NCI-H1694 (cell line): ENCODE results near the gene CNTN5.

Source experiments
- DNase-seq: peaks from one replicate; lab custom pipeline; 2025; lab: John Stamatoyannopoulos, UW

The CNTN5 gene

DNA sequence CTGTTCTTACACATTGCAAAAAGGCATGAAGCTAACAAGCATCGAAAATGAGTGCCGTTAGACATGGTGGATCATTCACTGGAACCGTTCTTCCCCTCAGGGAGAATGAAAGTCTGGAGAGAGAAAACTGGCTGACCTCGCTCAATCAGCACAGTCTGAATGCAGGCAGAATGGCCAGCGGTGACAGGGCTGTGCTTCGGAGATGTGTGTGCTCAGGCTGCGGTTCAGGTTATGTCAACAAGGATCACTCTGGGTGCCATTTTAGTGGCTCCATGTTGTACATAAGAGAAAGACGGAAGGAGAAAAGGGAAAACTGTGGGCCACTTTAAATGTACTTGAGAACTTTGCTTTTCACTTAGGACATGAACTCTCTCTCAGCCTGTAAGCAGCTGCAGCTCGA, 916.6 kb downstream of the CNTN5 start:
- DNase-seq = no peak

DNA sequence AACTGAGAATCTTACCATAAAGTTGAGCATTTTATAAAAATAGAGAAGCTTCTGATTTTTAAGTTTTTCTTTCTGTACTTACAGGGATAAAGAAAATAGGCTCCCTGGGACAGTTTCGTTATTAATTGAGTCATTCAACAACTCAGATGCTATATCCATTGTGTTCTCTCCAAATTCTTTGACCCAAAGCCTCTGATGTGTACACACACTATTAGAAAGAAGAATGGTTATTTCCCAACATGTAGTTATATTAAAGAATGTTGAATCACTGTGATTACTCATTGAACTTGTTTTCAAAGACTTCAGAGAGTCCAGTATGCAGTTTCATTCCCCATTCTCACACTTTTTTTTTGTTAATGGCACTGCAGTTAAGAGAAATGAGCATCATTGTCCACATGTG, 932.1 kb downstream of the CNTN5 start:
- DNase-seq = no peak

DNA sequence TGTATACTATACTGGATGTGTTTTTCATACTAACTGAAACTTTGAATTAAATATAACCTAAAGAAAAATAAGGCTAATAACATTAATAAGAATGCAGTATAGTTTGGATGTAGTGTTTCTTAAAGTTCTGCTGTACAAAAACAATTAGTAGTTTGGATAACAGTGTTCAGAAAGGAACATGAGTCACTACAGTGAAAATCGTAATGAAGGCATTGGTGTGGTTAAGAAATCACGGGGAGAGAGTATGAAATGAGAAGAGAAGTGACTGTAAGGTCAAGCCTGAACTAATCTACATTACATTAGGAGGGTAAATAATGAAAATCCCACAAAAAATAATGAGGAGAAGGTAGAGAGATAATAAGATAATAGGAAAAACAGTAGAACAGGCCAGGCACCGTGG, 939.8 kb downstream of the CNTN5 start:
- DNase-seq = no peak

DNA sequence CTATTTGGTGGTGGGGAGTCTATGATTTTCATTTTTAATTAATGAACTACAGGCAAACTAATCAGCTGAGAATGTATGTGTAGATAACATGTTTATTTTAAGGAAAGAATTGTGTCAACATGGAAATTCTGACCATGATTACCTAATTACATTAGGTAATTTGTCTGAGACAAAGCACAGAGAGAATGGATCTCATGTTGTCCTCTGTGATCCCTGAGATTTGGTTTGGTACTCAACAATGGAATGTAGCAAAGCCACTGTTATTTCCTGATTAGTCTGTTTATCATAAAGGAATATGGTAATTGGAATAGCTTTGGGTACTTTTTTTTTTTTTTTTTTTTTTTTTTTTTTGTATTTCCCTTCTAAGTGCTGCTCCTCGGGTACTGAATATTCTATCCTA, 947.6 kb downstream of the CNTN5 start:
- DNase-seq = no peak

DNA sequence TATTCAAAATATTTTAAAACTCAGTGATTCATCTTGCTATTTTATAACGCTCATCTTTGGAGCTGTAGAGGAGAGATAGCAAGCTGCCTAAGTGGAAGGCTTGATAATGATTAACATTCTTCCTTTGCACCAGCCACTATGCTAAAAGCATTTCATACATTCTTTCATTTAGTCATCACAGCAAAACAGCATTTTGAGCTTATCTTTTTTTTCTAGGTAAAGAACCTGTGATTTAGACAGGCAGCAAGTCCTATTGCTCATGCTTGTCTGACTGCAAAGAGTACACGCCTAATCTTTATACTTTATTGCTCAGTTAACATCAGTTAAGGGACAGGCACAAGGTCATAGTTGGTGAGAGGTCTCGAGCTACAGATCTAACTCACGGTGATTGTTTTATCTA, 953.2 kb downstream of the CNTN5 start:
- DNase-seq = no peak

DNA sequence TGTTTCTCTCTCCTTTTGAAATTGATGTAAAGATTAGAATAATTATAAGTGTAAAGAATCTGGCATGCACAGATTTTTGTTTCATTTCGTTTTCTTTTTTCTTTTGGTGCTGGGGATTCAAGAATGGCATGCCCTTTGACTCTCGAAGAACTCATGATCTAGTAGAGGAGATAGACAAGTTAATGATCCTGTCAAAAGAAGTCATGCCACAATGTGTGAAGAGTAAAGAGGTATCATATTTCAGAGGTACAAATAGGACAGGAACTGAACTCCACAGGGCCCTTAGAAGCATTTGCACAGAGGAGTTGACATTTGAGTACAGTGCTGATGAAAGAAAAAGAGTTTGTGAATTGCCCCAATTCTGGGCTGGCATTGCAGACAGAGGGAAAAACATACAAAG, 958.3 kb downstream of the CNTN5 start:
- DNase-seq = no peak

DNA sequence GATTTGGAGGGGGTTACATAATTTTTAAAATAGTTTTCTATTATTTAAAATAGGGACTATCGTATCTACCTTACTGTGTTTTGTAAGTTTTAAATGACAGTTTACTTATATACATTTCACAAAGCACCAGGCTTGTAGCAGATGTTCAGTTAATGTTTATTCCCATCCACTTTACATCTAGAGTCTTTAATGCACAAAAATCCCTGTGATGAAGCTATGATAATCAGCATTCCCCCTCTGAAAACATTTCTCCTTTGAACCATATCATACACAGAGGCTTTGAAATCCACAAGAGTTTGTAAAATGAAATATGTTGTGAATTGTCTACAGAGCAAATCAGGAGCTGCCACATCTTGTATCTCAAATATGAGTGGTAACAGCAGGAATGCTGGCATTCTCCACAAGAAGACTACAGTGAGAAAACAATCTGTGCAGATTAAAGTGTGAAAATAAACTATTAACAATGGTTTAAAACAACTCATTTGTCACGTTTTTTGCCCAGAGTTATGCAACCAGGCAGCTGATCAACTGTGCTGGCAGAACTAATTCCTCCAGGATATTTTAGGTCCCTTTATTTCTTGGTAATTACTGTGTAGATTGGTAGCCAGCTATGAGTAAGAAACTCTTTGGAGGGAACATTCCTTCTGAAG, 967.2 kb downstream of the CNTN5 start:
- DNase-seq = no peak

DNA sequence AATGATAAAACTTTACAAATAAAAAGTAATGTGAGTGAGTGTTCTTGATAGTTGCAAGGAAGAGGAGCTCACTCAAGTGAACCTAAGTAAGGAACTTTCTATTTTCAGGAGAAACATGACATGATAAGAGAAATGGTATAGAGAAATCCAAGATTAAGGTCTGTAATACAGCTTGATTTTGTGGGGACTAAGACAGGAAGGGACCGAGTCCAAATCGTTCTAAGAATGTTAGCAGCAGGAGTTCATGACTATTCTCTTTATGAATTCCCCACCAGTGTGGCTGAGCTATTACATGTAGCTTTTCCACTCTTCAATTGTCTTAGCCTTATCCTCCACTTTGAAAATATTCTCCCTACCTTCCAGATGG, 967.7 kb downstream of the CNTN5 start:
- DNase-seq = no peak

DNA sequence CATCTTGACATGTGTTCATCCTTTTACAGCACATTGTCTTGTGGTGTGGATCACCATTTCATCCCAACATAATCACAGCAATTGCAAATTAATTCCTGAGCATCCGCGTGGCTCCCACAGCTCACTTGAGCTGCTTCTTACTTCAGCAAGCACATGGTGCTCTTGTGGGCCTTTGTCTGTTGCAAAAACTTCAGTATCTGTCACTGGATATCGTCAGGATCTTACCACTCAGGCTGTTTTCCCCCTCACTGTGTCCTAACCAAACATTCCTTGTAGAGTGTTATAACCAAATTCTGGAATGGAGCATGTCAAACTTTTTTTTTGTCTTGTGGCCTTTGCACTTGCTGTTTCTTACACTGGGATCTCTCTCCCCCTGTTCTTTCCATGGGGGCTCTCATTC, 983.2 kb downstream of the CNTN5 start:
- no peak for DNase-seq

DNA sequence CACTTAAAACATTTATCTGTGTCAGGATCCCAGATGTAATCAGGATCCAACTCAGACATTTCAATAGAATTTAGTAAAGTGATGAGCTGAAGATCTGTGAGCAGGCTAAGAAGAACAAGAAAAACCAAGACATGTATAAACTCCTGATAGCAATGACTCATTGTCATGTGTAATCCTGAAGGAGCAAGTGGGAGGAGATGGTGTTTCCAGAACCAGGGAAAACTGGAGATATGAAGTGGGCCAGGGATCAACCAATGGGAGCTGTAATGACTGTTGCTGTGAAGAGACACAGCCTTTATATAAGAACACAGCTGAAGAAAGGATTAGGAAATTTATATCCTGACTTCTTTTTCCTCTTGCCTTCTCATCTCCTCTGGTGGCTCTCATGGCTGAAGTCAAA, 983.8 kb downstream of the CNTN5 start:
- DNase-seq = no peak

DNA sequence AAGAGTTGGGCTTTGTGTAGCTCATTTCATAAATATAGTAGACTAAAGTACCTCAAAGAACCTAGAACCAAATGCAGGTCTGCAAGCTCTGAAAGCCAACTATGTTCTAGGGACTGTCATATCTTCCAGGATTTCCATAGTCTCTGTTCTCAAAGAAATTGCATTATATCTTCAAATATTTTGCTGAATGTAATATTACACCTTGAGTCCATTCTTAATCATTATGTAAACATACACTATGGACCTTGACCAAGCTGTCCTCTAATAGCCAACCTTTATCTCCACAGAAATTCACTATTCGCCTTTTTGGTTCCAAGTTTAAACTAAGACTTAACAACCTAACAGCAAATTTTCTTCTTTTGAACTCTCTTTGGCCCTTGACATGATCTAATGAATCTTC, 987.7 kb downstream of the CNTN5 start:
- no peak for DNase-seq

DNA sequence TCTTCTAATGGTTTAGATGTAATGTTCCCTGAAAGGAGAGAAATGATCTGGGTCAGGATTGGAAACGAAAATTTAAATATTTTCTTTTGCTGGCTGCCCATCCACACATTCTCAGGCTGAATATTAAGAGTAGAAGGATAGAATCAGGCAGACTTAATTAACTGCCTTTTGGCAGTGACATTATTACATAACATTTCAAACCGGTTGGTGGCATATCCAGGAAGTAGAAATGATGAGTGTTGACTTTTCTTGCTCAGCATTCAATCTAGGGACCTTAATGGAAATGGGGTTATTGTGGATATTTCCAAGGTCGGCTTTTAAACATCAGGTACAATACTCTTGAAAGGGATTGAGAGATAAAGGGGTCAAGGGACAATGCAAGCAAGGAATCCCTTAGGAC, 989.0 kb downstream of the CNTN5 start:
- no peak for DNase-seq

DNA sequence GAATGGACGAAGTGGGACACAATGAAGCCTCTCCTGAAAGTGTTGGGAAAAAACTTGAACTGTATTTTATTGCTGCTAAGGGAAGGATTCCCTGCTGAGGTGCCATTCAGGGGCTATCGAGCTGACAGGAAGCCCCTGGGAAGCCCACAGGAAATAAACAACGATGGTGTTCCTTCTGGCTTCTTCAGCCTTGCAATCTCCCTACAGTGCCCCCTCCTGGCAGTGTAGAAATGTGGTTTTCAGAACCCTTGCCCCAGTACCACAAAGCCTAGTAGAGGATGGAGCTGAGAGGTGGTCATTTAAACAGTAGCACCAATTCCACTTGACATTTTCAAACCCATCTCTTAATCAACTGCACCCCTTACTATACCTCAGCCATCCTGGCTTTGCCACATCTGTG, 989.6 kb downstream of the CNTN5 start:
- no peak for DNase-seq

DNA sequence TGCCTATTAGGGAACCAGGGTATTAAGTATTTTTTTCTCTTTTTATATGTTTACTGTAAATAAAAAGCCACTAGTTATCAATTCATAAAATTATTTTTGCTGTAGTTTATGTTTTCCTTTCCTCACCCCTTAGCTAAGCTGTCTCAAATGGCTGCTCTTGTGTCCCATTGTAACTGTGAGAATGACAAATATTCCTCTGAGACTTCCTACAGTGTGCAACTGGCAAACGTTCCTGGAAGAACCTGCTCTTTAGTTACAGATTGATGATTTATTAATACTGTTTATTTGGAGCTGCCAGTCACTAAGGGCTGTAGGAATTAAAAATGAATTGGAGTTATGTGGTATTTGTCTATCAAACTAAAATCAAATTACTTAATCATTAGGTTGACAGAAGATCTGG, 990.9 kb downstream of the CNTN5 start:
- DNase-seq = no peak

DNA sequence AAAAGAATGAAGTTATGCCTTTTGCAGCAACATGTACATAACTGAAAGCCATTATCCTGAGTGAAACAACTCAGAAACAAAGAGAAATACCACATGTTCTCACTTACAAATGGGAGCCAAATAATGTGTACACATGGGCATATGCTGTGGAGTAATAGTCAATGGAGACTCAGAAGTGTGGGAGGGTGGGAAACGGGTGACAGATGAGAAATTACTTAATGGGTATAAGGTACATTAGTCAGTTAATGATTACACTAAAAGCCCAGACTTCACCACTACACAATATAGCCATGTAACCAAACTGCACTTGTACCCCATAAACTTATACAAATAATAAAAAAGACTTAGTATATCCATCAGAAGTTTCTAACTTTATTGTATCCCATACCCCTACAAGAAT, 992.3 kb downstream of the CNTN5 start:
- no peak for DNase-seq

DNA sequence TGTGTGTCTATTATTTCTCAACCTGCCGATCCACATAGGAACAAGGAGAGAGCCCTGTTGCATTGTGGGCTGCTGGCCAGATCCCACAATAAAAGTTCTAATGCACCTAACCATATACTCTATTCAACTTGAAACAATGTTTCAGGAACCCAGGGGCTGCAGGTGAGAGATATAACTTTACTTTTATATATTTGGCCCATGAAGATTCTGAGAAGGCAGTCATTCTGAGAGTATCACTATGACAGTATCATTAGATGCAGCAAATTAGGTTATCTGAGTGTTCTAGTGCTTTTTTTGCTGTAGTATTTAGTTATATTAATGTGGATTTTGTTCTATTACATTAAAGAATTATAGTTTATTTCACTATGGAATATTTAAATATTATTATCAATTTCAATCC, 1011.2 kb downstream of the CNTN5 start:
- no peak for DNase-seq

DNA sequence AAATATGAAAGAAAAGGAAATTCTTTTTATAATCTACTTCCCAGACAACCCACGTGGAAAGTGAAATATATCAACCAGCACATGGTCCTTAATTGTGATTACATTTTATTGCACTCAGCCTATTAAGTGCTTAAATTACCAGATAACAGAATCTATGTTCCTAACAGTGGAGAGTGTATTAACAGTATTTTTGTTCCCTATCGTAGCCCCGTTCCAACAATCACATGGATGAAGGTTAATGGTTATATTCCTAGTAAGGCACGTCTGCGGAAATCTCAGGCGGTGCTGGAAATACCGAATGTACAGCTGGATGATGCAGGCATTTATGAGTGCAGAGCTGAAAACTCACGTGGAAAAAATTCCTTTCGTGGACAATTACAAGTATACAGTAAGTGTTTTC, 1040.3 kb downstream of the CNTN5 start:
- DNase-seq = no peak

DNA sequence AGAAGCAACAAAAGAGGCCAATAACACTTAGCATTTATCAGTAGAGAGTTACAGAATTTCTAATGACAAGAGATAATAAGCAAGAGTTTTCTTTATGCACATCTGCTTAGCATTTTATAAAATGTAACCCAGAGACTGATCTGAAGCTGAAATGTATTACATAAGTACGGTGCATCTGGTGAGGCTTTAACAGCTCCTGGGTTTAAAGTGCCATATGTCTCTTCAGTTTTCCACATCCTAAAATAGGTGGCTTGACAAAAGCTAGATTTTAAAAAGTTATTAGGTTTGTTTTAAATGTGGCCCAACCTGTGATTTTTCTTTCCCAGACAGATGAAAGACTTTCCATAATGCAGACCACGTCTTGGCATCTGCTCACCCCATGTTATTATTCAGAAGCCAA, 1045.7 kb downstream of the CNTN5 start:
- DNase-seq = no peak

DNA sequence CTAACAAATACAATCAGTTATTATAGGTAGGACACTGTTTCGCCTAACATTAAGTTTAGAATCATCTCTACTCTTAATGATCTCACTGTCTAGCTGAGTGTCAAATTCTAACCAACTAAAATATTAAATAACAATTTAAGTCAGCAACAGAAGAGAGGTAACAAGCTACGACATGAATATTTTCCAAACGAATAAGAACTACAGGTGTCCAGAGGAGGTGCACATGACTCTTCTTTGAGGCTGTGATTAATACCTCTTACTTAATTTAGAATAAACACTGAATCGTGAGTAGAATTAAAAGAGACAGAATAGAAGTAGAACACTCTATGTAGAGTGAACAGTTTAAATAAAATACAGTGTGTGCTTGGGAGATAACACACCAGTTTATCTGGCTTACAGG, 1047.4 kb downstream of the CNTN5 start:
- DNase-seq = no peak

DNA sequence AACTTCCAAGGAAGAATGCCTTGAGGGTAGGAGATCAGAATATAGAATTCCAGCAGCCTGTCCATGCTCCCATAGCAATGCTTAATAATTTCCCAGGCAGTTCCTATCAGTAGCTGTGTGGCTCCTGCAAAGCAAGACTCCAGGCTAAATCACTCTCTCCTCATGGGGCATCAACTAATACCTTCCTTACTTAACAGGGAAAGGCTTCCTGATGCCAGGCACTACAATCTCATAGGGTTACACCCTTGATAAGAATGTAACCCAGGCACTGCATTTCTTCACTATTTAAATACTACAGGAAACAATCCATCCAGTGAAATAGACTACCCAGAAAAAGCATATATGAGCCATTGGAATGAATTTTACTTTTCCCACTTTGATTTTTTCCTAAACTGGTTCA, 1051.4 kb downstream of the CNTN5 start:
- DNase-seq = no peak

DNA sequence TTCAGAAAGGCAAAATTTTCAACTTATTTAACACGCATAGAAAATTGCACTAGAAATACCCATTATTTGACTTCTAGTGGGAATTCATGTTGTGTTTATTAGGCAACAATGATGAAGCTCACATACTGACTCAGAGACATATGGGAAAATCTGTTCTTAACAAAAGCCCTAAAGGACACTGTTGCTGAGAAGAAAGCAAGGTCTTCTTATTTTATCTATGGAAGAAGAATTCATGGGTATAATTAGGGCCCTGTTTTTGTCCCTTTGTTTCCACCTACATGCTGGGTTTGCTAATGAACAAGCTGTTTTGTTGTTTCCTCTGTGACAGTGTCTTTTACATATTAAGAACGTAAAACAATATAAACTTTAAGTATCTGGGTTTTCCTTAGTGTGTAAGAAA, 1059.6 kb downstream of the CNTN5 start:
- DNase-seq = no peak

DNA sequence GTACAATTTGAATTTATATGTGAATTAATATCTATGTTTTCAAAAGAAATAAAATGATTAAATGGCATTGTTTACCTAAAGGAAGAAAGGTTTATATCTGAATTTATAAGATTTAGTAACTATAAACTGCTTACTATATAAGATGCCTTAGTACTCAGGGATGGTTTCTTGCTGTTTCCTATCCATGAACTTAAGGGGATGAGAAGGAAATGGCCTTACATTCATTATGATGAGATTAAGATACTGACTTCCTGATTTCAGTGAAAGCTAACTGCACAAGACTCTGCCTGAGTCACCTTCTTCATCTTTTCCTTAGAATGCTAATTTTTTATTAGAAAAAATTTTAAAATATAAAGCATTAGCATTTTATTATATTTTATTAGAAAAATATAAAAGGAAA, 1060.1 kb downstream of the CNTN5 start:
- no peak for DNase-seq

DNA sequence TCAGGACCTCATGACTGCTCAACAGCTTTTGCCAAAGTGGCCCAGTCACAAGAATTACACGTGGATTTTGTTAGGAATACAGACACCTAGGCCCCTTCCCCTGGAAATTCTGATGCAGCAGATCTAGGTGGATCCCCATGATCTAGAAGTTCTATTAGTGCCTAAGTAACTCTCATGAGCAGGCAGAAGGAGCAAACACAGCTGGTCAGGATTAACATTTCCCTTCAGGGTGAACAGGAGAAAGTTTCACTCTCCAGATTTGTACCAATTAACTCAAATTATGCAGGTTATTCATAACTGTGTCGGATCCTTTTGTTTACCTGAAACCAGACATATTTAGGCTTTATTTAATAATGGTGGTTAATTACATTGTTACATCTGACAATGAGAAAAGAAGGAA, 1072.9 kb downstream of the CNTN5 start:
- DNase-seq = no peak

DNA sequence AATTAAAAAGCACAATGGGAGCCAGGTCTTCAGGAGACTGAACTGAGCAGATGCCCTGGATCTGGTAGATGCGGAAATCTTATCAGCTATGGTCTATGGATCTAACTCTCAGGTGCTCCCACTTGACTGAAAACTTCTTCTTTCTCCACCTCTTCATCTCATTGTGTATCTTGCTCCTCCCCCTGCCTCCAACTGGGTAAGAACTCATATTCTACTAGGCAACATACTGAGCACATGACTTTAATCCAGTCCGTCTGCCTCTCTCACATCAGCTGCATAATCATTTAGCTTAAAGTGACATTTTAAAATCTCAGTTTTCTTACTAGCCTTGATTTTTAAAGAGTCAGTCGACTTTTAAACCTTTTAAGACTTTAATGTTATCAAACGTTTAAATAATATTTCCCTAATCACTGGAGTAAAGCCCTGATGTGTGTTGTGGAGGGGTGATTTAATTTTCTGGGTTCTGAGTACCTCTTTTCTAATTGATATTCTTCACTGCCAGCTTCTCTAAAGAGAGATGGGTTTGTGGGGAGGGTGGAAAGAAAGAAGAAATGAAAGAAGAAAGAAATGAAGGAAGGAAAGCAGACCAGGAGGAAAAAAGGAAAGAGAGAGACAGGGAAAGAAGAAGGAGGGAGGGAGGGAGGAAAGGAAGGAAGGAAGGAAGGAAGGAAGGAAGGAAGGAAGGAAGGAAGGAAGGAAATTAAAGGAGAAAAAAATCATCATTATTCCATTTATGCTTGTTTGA, 1073.5 kb downstream of the CNTN5 start:
- DNase-seq = no peak
